Keratinocyte (primary cell): ENCODE results near the gene ZBTB44. TPM values are rescaled to one million over a fixed set of nuclear protein-coding genes. Genes with fewer than 3 reads are reported as not detected.

ENCODE experiments used
- DNase-seq: peaks from one replicate; pipeline ENCODE4 v3.0.0-alpha.2; 2011; ENCODE audit warnings: low read depth, missing footprints, low spot score
- FAIRE-seq: peaks from 2 replicates; lab custom pipeline; 2011; peaks lifted over from hg19 to GRCh38; lab: Jason Lieb, UNC
- H2AFZ ChIP-seq: 2 replicates; pipeline ENCODE4 v1.6.0; 2012; ENCODE audit warnings: low read length, control low read depth, inconsistent platforms; ENCODE audit not compliant: control insufficient read depth
- H3K27ac ChIP-seq: 2 replicates; pipeline ENCODE4 v1.5.1; 2011; ENCODE audit warnings: low read length; ENCODE audit not compliant: control insufficient read depth, insufficient read depth
- H3K27me3 ChIP-seq: 3 replicates; pipeline ENCODE4 v1.6.0; 2011; ENCODE audit warnings: low read length; ENCODE audit not compliant: control insufficient read depth, insufficient read depth; ENCODE audit errors: extremely low read depth
- H3K36me3 ChIP-seq, 2 experiments: 2 replicates in 1 of 2; 3 replicates in 1 of 2; pipeline ENCODE4 v1.5.1; 2011; ENCODE audit warnings: low read length in 2 of 2, mild to moderate bottlenecking in 1 of 2; ENCODE audit not compliant: control insufficient read depth in 2 of 2, insufficient read depth in 2 of 2; ENCODE audit errors: extremely low read depth in 1 of 2
- H3K4me1 ChIP-seq: 3 replicates; pipeline ENCODE4 v1.5.1; 2011; ENCODE audit warnings: low read length; ENCODE audit not compliant: control insufficient read depth, insufficient read depth; ENCODE audit errors: extremely low read depth
- H3K4me2 ChIP-seq: 3 replicates; pipeline ENCODE4 v1.6.0; 2011; ENCODE audit warnings: low read depth, low read length; ENCODE audit not compliant: control insufficient read depth, insufficient read depth; ENCODE audit errors: extremely low read depth
- H3K4me3 ChIP-seq, 3 experiments: fragments of 200-600 bp in 1 of 3; sonication (generic) in 1 of 3; 2 replicates in 2 of 3; 3 replicates in 1 of 3; pipeline ENCODE4 v1.5.1; 2011 to 2016; ENCODE audit warnings: low read length in 3 of 3, mild to moderate bottlenecking in 3 of 3, control low read depth in 2 of 3, inconsistent platforms in 1 of 3, low read depth in 1 of 3, mixed read lengths in 1 of 3, mixed run types in 1 of 3, moderate library complexity in 1 of 3; ENCODE audit not compliant: control insufficient read depth in 2 of 3, insufficient read depth in 2 of 3; ENCODE audit errors: extremely low read depth in 1 of 3
- H3K79me2 ChIP-seq: 2 replicates; pipeline ENCODE4 v1.6.0; 2012; ENCODE audit warnings: low read length; ENCODE audit not compliant: control insufficient read depth, insufficient read depth
- H3K9ac ChIP-seq: 3 replicates; pipeline ENCODE4 v1.6.0; 2011; ENCODE audit warnings: low read length; ENCODE audit not compliant: control insufficient read depth, insufficient read depth; ENCODE audit errors: extremely low read depth
- H3K9me1 ChIP-seq: 3 replicates; pipeline ENCODE4 v1.6.0; 2011; ENCODE audit warnings: low read length; ENCODE audit not compliant: control insufficient read depth, insufficient read depth; ENCODE audit errors: extremely low read depth
- H3K9me3 ChIP-seq: 2 replicates; pipeline ENCODE4 v1.5.1; 2012; ENCODE audit warnings: low read depth, low read length; ENCODE audit not compliant: control insufficient read depth
- H4K20me1 ChIP-seq: 3 replicates; pipeline ENCODE4 v1.6.0; 2011; ENCODE audit warnings: low read length; ENCODE audit not compliant: control insufficient read depth, insufficient read depth; ENCODE audit errors: extremely low read depth
- EZH2 ChIP-seq: IDR thresholded peaks from one replicate; pipeline ENCODE4 v1.6.1; 2012; ENCODE audit warnings: inconsistent platforms, mild to moderate bottlenecking, low read length, moderate library complexity
- dilution Hi-C: fragments of 300-500 bp; cut with MboI; formaldehyde crosslinking; loops from one replicate; pipeline ENCODE4 v1.7.0; 2020; ENCODE audit warnings: low sequenced_read_pairs; ENCODE audit not compliant: extremely low pct_ligation_motif_present
- polyA plus RNA-seq, 5 experiments: library from polyadenylated mRNA; depleted of rRNA in 3 of 5; stranded (reverse) in 3 of 5; stranded (forward) in 1 of 5; unstranded in 1 of 5; fragments of >200 nt; gene quantifications; 1 replicate in 1 of 5; 2 replicates in 3 of 5; 3 replicates in 1 of 5; pipeline versions ENCODE4 v1.2.1 to v1.2.3, GENCODE V29; 2011 to 2012; ENCODE audit warnings: missing spikeins in 2 of 5, low read depth in 1 of 5, low replicate concordance in 1 of 5
- TF ChIP-seq, protein P1 (sequence below), 3 experiments: IDR thresholded peaks in 1 of 3; conservative IDR thresholded peaks in 1 of 3; optimal IDR thresholded peaks in 1 of 3; 2 replicates in 2 of 3; 3 replicates in 1 of 3; pipeline versions ENCODE3 to v1.5.1; 2011; ENCODE audit warnings: low read length in 3 of 3, mild to moderate bottlenecking in 3 of 3, moderate library complexity in 2 of 3, control low read depth in 1 of 3, inconsistent platforms in 1 of 3; ENCODE audit not compliant: insufficient read depth in 2 of 3; ENCODE audit errors: extremely low read depth in 1 of 3

The ZBTB44 gene
- polyA plus RNA-seq, 1 donor (not counting 4 experiments of a cell fraction or from before 2014, with no cell fraction given) = 16.8 TPM

DNA sequence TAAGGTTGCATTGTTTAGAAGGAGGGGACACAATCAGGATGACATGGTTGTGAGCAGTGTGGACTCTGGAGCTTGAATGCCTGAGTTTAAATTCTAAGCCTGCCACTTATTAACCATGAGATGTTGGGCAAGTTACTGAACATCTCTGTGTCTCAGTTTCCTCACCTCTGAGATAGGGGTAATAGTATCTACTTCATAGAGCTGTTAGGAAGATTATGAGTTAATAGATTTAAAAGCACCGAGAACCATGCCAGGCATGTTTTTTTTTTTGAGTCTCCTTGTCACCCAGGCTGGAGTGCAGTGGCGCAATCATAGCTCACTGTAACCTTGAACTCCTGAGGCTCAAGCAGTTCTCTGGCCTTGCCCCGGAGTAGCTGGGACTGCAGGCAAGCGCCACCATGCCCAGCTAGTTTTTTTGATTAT is 121.9 kb downstream of the ZBTB44 start:
- Histone ChIP-seq H4K20me1 (peaks cover 4% of the 10 kb centered on the region), H3K27me3 (no peaks in the 10 kb centered on the region), H3K4me1 (peaks cover under 1% of the 10 kb centered on the region), H2AFZ (no peak overlapping the region), H3K9me3 (no peaks in the 10 kb centered on the region), H3K4me3 (no peak overlapping the region), H3K9ac (no peak overlapping the region), H3K27ac (no peak overlapping the region), H3K4me2 (no peak overlapping the region), H3K9me1 (no peaks in the 10 kb centered on the region), H3K79me2 (peaks cover 14% of the 10 kb centered on the region), H3K36me3 (peaks cover 28% of the 10 kb centered on the region in 2 experiments)
- dilution Hi-C loops = no loop called here
- FAIRE-seq (no peak), DNase-seq (no peak)
- TF ChIP-seq EZH2 = no peak
- TF ChIP-seq, protein P1, sequence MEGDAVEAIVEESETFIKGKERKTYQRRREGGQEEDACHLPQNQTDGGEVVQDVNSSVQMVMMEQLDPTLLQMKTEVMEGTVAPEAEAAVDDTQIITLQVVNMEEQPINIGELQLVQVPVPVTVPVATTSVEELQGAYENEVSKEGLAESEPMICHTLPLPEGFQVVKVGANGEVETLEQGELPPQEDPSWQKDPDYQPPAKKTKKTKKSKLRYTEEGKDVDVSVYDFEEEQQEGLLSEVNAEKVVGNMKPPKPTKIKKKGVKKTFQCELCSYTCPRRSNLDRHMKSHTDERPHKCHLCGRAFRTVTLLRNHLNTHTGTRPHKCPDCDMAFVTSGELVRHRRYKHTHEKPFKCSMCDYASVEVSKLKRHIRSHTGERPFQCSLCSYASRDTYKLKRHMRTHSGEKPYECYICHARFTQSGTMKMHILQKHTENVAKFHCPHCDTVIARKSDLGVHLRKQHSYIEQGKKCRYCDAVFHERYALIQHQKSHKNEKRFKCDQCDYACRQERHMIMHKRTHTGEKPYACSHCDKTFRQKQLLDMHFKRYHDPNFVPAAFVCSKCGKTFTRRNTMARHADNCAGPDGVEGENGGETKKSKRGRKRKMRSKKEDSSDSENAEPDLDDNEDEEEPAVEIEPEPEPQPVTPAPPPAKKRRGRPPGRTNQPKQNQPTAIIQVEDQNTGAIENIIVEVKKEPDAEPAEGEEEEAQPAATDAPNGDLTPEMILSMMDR (optimal IDR thresholded peaks at IDR 0.05 in 1 of 3, IDR thresholded peaks at IDR 0.05 in 1 of 3, conservative IDR thresholded peaks at IDR 0.05 in 1 of 3; ENCODE audit: extremely low read depth in 1 of 3, insufficient read depth in 2 of 3, low read length in 3 of 3) = no peak

DNA sequence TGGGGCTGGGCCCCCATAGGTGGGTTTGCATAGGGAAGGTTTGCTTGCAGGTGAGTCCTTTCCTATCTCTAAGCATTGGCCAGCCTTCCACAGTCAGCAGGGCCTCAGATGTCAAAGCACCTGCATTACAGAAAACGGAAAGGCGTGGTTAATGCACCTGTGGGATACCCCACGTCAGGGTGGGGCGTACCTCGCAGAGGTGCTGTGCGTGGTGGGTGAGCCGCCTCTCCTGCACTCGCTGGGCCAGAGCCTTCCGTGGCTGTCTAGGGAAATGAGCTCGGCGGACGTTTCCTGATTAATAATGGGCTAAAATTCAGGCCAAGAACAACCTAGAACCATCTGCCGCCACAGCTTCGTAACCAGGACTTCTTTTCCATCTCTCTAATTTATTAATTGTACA is 122.8 kb downstream of the ZBTB44 start:
- H3K4me1 ChIP-seq = no peaks in the 10 kb centered on the region
- H3K27me3 ChIP-seq = no peaks in the 10 kb centered on the region
- H3K9me3 ChIP-seq = no peaks in the 10 kb centered on the region
- peaks cover 24% of the 10 kb centered on the region for H3K79me2 ChIP-seq
- dilution Hi-C loops = no loop called here
- DNase-seq (no peak), FAIRE-seq (no peak)
- TF ChIP-seq EZH2 = no peak
- TF ChIP-seq, protein P1 (optimal IDR thresholded peaks at IDR 0.05 in 1 of 3, IDR thresholded peaks at IDR 0.05 in 1 of 3, conservative IDR thresholded peaks at IDR 0.05 in 1 of 3; ENCODE audit: extremely low read depth in 1 of 3, insufficient read depth in 2 of 3, low read length in 3 of 3) = no peak
- peaks cover 24 to 25% of the 10 kb centered on the region in 2 experiments for H3K36me3 ChIP-seq
- peaks cover 8% of the 10 kb centered on the region for H4K20me1 ChIP-seq
- no peak overlapping the region for H3K4me3 ChIP-seq
- H3K27ac ChIP-seq = no peak overlapping the region
- H2AFZ ChIP-seq = no peak overlapping the region
- no peaks in the 10 kb centered on the region for H3K9me1 ChIP-seq
- no peak overlapping the region for H3K9ac ChIP-seq
- no peak overlapping the region for H3K4me2 ChIP-seq
